GM12891 (cell line): ENCODE data around the gene ME3.

Experiments used
- PAX5 ChIP-seq: IDR thresholded peaks from 2 replicates; pipeline ENCODE4 v1.6.1; 2011; ENCODE audit warnings: low read length, moderate library complexity, mild to moderate bottlenecking; ENCODE audit not compliant: insufficient read depth, severe bottlenecking
- POLR2A ChIP-seq: IDR thresholded peaks from 2 replicates; pipeline ENCODE4 v1.6.1; 2011; ENCODE audit warnings: low read depth, low read length, control low read depth
- POLR2AphosphoS5 ChIP-seq: IDR thresholded peaks from 2 replicates; pipeline ENCODE4 v1.6.1; 2011; ENCODE audit warnings: low read depth, low read length, control low read depth
- POU2F2 ChIP-seq: IDR thresholded peaks from 2 replicates; pipeline ENCODE4 v1.6.1; 2011; ENCODE audit warnings: low read depth, mild to moderate bottlenecking, control low read depth, low read length, moderate library complexity
- TAF1 ChIP-seq: IDR thresholded peaks from 2 replicates; pipeline ENCODE4 v1.6.1; 2011; ENCODE audit warnings: low read depth, low read length, control low read depth

DNA sequence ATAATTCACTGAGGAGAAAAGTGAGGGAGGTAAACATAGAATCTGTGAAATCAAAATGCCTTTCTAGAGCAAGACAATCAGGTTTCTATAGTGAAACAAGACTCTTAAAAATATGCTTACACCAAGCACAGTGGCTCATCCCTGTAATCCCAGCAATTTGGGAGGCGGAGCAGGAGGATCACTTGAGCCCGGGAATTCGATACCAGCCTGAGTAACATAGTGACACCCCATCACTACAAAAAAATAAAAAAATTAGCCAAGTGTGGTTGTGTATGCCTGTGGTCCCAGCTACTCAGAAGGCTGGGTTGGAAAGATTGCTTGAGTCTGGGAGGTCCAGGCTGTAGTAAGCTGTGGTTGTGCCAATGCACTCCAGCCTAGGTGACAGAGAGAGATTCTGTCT is 43.2 kb upstream of the ME3 start:
- no peak for TF ChIP-seq POLR2A
- TF ChIP-seq POLR2AphosphoS5 = no peak
- no peak for TF ChIP-seq TAF1
- TF ChIP-seq PAX5 = no peak
- no peak for TF ChIP-seq POU2F2
